Stimulated activated CD8-positive, alpha-beta memory T cell treated with anti-CD3 and anti-CD28 coated beads, Interleukin-12 subunit alpha, Interleukin-12 subunit beta, amount 100 ng/mL, for 1 hour (primary cell): ENCODE results near the gene PRMT3.
"Not testable (repeated sequence)": the region's sequence is repeated elsewhere in the genome, so short reads cannot be mapped to it uniquely, and the experiment has no call there.

Source experiments
- DNase-seq: peaks from one replicate; pipeline ENCODE4 v3.0.0-alpha.2; 2020; ENCODE audit warnings: low read depth

The PRMT3 gene

GRCh38 chr11:20387261-20388095 lies at the start of gene PRMT3:
Gene PRMT3, plus strand, starts transcription at chr11:20387716. Its CDS starts 31 bp downstream, at chr11:20387747.
- DNase-seq: peak; percentile 93

DNA sequence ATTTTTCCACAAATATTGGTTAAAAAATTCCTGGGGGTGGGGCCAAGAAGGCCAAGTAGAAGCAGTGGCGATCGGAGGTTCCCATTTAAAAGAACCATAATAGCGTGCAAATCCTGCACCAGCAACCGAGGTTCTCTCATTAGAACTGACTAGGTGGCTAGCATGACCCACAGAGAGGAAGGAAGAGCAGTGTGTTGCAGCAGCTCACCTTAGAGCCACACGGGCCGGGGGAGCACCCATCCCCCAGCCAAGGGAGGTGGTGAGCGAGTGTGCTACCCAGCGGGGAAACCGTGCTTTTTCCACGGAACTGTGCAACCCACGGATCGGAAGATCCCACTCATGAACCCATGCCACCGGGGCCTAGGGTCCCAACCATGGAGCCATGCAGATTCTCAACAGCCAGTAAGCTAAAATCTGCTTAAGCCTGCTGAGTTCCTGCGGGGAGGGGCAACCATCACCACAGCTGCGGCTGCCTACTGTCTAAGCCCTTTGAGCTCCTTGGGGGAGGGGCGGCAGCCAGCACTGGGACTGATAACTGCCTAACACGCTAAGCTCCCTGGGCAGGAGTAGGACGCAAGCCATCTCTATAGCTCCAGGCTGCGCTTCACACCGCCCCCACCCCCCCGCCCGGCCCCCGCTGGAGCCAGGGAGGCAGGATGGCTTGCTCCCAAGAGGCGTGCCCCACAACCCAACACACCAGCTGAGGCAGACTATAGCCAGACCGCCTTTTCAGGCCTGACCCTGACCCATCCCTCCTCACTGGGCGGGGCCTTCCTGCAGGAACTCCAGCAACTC lies 45.0 kb upstream of the PRMT3 start:
- DNase-seq: no peak

GRCh38 chr11:20351136-20351535 lies 36.4 kb upstream of the PRMT3 start:
- DNase-seq: no peak

DNA sequence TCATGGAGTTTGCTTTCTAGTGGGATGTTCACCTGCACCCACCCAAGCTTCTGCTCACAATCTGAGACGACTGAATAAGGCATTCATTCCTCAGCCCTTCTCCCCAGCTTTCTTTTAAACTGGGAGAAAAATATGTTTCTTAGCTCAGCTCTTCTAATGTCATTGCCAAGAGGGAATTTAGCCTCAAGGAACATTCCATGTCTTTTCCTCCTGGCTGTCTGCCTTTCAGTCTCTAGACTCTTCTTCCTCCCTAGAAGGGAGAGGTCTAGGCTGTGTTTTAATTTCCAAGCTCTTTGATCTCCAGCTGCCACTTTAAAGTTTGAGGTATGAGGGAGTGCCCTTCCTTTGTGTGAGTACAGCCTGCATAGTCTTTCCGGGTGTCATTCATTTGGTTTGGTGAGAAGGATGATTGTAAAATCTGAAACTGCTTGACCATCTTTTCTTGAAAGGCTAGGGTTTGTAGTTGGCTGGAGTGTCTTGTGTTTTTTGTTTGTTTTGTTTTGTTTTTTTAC lies 35.7 kb upstream of the PRMT3 start:
- DNase-seq: no peak

- no peak for DNase-seq
These were observed 33.6 kb upstream of the PRMT3 start for GRCh38 chr11:20353829-20354434.

GRCh38 chr11:20355221-20356219 lies 32.0 kb upstream of the PRMT3 start:
- peak; percentile 18 for DNase-seq

- DNase-seq: no peak
These were observed 30.4 kb upstream of the PRMT3 start for GRCh38 chr11:20357150-20357549.

GRCh38 chr11:20360650-20361049 lies 26.9 kb upstream of the PRMT3 start:
- DNase-seq: no peak

- DNase-seq: no peak
These were observed 25.0 kb upstream of the PRMT3 start for GRCh38 chr11:20362481-20362880.

DNA sequence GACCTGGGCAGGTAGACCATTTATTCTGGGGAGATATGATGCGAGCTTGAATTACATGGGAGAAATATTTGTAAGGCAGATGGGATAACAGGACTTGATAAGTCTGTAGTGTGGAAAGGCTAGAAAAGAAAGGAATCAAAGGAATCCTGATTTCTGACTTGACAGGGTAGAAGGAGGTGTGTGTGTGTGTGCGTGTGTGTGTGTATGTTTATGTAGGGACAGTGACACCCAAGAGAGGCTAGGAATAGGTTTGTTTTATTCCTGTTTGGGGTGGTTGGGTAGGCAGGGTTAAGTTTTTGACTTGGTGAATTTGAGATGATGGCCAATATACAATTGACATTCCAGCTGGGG lies 24.4 kb upstream of the PRMT3 start:
- no peak for DNase-seq

DNA sequence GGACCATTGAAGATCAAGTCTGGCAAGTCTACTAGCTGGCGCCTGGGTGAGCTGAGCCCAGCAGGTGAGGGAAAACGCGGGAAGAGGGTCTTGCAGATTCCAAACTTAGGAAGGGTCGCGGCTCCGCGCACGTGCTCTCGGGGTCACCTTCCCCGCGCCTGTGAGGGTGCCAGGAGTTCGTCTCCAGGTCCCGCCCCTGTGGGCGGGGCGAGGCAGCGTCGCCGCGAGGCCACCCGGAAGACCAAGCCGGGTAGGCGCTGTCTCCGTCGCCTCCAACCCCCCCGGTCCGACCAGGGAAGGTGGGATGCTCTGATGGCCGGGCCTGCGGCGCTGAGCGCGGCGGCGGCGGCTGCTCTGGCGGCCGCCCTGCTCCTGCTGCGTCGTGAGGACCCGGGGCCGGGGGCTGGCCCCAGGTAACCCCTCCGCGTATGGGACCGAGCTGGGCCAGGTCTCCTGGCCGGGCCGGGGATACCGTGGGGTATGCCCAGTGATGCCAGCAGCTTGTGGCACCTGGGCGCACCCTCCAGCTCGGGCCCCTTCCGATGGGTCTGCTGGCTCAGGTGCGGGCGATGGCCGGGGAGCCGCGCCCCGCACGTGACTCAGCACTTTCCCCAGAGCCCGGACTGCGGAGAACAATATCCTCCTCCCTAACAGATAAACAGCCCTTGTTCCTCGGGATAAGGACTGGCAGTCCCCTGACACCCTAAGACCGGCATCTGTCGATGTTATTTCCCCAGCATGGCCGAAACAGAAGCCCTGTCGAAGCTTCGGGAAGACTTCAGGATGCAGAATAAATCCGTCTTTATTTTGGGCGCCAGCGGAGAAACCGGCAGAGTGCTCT lies 23.8 kb upstream of the PRMT3 start, which contains the start of gene HTATIP2:
TSS of gene HTATIP2 (plus strand) at position 215 of the 841 bp plus-strand sequence. CDS start at position 739, 524 bp downstream.
- peak; percentile 57 for DNase-seq

GRCh38 chr11:20364341-20364792 lies 23.1 kb upstream of the PRMT3 start:
- DNase-seq: no peak

GRCh38 chr11:20365465-20365864 lies 22.1 kb upstream of the PRMT3 start:
- DNase-seq: not testable (repeated sequence)

GRCh38 chr11:20367313-20367948 lies 20.1 kb upstream of the PRMT3 start:
- peak; percentile 39 for DNase-seq

GRCh38 chr11:20368438-20368837 lies 19.1 kb upstream of the PRMT3 start:
- DNase-seq: no peak

DNA sequence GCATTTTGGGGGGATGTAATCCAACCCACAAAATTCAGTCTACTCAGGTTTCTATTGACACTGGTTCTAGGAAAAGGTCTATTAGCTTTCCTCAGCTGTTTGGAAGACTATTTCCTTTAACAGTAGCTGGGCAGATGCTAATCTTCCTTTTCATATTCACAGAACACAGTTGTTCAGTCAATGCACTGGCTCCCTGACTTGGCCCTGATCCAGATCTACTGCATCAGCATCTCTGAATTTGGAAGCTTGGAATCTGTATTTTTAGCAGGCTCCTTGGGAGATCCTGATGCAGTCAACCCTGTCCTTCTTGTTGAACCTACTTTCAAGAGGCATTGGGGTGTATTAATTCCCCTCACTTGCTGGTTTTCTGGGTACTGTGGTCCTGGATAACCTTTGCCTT lies 17.7 kb upstream of the PRMT3 start:
- DNase-seq: no peak

GRCh38 chr11:20372081-20372626 lies 15.4 kb upstream of the PRMT3 start:
- DNase-seq: no peak

DNA sequence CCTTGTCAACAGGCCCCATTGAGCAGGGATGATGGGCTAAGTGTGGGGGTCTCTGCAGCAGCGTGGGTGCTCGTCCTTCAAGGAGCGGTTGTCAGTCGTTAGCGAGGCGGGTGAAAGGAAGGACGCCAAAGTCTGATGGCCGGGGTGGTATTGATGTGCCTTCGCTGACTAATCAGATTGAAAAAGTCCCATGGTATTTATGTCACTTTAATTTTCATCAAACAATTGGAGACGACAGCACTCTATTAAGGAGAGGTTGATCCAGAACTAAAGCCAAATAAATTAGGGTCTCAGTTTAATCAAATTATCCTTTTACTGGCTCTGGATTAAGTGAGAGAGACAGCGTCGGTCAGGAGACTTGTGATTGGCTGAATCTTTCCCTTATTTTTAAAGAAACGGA lies 14.4 kb upstream of the PRMT3 start:
- no peak for DNase-seq

- no peak for DNase-seq
These were observed 13.8 kb upstream of the PRMT3 start for GRCh38 chr11:20373568-20374209.
